ENCODE measurements around the gene GOLT1A. TPM values are rescaled to one million over a fixed set of nuclear protein-coding genes. Genes with fewer than 3 reads are reported as not detected.

Gene GOLT1A
- total and polyA plus RNA-seq, 2 of the 8 experiments (the other 6 are each of a cell fraction or from before 2014, with no cell fraction given): 7.5 to 8.5 TPM

DNA sequence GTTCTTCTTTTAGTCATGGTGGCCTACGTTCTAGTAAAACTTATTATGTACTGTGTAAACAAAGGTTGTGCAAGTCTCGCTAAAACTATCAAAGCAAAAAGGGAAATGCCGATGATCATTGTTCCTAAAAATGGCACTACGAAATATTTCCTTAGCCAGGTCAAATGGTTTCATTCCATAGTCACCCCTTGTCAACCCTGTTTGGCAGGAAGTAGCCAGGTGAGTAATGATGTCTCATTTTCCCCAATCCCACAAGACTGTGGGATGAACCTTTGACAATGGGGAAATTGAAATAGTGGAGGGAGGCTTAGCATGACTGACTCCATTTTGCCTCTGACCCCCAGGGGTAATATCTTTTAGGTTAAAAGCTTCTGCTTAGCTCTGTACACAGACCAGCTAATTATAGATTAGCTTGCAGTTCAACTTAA lies 42.0 kb downstream of the GOLT1A start (continued):
- TF ChIP-seq HDAC6 (IDR thresholded peaks at IDR 0.05; ENCODE audit: low read depth, low read length) (no peak), YY1 (IDR thresholded peaks at IDR 0.05; ENCODE audit: low read depth, low read length) (no peak), FOSL1 (IDR thresholded peaks at IDR 0.05; ENCODE audit: insufficient read depth, low read depth, low read length) (no peak)
